ENCODE results near the gene FGGY. TPM values are rescaled to one million over a fixed set of nuclear protein-coding genes. Genes with fewer than 3 reads are reported as not detected.

Gene FGGY
- total RNA-seq, 1 experiment from 2014 or later: 14.6 TPM

DNA sequence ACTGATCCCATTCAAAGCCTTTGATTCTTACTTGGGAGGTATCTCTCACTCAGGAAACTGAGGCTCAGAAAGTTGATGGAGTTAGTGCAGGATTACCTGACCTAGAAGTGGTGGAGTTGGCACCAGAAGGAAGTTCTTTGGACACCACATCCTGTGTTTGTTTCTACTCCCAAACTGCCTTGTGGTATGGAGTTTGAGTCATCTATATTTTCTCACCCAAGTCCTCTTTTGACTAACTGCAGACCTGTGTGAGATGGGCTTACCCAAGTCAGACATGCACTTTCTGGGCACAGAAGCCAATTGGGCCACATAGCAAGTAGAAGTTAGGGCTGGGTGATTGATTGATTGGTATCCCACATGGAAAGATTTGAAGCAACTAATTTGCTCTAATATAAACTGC, 36.1 kb downstream of the FGGY start:
- no peak overlapping the region for H2AFZ ChIP-seq (ENCODE audit: low read length)
- no peak overlapping the region for H3K18ac ChIP-seq (ENCODE audit: insufficient read length, low read depth, low read length)
- no peaks in the 10 kb centered on the region for H3K9me3 Mint-ChIP-seq
- no peaks in the 10 kb centered on the region for H3K79me2 ChIP-seq (ENCODE audit: insufficient read depth, low read length)
- H3K4me1 Mint-ChIP-seq: peaks cover 0 to 3% of the 10 kb centered on the region in 2 experiments; a peak in 1 of 4 replicates
- no peaks in the 10 kb centered on the region for H3K4me1 ChIP-seq (ENCODE audit: insufficient read depth, low read length)
- no peaks in the 10 kb centered on the region for H3K23me2 ChIP-seq (ENCODE audit: insufficient read length, low read depth, low read length, poor library complexity, severe bottlenecking)
- H3K27me3 ChIP-seq (ENCODE audit: insufficient read depth, low read length): no peaks in the 10 kb centered on the region
- no peak overlapping the region for H3K4me2 ChIP-seq (ENCODE audit: insufficient read depth, insufficient read length, low read length)
- no peak overlapping the region for H2BK20ac ChIP-seq (ENCODE audit: low read depth, low read length, poor library complexity, severe bottlenecking)
- H4K8ac ChIP-seq (replicated peaks; ENCODE audit: insufficient read length, low read depth, low read length): no peak overlapping the region
- H3K9ac ChIP-seq (ENCODE audit: extremely low read depth, insufficient read length, low read length): no peak overlapping the region
- H3K27ac ChIP-seq (ENCODE audit: insufficient read length, low read depth, low read length): no peak overlapping the region
- no peaks in the 10 kb centered on the region for H3K79me1 ChIP-seq (ENCODE audit: insufficient read depth, low read depth, low read length, poor library complexity, severe bottlenecking)
- no peak overlapping the region for H2BK15ac ChIP-seq (ENCODE audit: low read depth, low read length)
- no peak overlapping the region for H3K4ac ChIP-seq (ENCODE audit: low read depth, low read length)
- no peak overlapping the region for H3K23ac ChIP-seq (ENCODE audit: insufficient read length, low read depth, low read length)
- H3K36me3 Mint-ChIP-seq (ENCODE audit: insufficient read depth in 1 of 3, low read depth in 3 of 3): no peaks in the 10 kb centered on the region; a peak in 2 of 7 replicates
- H4K91ac ChIP-seq (ENCODE audit: insufficient read length, low read depth, low read length): no peak overlapping the region
- no peaks in the 10 kb centered on the region for H4K20me1 ChIP-seq (ENCODE audit: control insufficient read depth, insufficient read depth, insufficient read length)
- H3T11ph ChIP-seq (ENCODE audit: low read length): no peak overlapping the region
- DNase-seq: no peak
- H3K56ac ChIP-seq (ENCODE audit: insufficient read length, low read depth, low read length): no peak overlapping the region
- H3K14ac ChIP-seq (ENCODE audit: insufficient read depth, low read length): no peak overlapping the region
- H3K27ac Mint-ChIP-seq: no peak overlapping the region
- H3K9me3 ChIP-seq (ENCODE audit: control insufficient read depth, low read depth, low read length): no peaks in the 10 kb centered on the region
- TF ChIP-seq, protein P1, sequence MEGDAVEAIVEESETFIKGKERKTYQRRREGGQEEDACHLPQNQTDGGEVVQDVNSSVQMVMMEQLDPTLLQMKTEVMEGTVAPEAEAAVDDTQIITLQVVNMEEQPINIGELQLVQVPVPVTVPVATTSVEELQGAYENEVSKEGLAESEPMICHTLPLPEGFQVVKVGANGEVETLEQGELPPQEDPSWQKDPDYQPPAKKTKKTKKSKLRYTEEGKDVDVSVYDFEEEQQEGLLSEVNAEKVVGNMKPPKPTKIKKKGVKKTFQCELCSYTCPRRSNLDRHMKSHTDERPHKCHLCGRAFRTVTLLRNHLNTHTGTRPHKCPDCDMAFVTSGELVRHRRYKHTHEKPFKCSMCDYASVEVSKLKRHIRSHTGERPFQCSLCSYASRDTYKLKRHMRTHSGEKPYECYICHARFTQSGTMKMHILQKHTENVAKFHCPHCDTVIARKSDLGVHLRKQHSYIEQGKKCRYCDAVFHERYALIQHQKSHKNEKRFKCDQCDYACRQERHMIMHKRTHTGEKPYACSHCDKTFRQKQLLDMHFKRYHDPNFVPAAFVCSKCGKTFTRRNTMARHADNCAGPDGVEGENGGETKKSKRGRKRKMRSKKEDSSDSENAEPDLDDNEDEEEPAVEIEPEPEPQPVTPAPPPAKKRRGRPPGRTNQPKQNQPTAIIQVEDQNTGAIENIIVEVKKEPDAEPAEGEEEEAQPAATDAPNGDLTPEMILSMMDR (conservative IDR thresholded peaks at IDR 0.05): no peak
- no peak overlapping the region for H2BK5ac ChIP-seq (ENCODE audit: insufficient read length, low read length)
- H2BK12ac ChIP-seq (ENCODE audit: insufficient read length, low read depth, low read length): no peak overlapping the region
- no peaks in the 10 kb centered on the region for H3K27me3 Mint-ChIP-seq (ENCODE audit: low read depth)
- H2BK120ac ChIP-seq (ENCODE audit: low read depth, low read length, poor library complexity, severe bottlenecking): no peak overlapping the region
- no peak overlapping the region for H4K5ac ChIP-seq (ENCODE audit: insufficient read length, low read depth, low read length)
- no peak overlapping the region for H2AK5ac ChIP-seq (ENCODE audit: insufficient read length, low read length)
- H3K4me3 Mint-ChIP-seq: no peak overlapping the region
